Measurements from ENCODE around the gene NUDT8.
"Not testable (repeated sequence)": the region's sequence is repeated elsewhere in the genome, so short reads cannot be mapped to it uniquely, and the experiment has no call there.

NUDT8 gene

DNA sequence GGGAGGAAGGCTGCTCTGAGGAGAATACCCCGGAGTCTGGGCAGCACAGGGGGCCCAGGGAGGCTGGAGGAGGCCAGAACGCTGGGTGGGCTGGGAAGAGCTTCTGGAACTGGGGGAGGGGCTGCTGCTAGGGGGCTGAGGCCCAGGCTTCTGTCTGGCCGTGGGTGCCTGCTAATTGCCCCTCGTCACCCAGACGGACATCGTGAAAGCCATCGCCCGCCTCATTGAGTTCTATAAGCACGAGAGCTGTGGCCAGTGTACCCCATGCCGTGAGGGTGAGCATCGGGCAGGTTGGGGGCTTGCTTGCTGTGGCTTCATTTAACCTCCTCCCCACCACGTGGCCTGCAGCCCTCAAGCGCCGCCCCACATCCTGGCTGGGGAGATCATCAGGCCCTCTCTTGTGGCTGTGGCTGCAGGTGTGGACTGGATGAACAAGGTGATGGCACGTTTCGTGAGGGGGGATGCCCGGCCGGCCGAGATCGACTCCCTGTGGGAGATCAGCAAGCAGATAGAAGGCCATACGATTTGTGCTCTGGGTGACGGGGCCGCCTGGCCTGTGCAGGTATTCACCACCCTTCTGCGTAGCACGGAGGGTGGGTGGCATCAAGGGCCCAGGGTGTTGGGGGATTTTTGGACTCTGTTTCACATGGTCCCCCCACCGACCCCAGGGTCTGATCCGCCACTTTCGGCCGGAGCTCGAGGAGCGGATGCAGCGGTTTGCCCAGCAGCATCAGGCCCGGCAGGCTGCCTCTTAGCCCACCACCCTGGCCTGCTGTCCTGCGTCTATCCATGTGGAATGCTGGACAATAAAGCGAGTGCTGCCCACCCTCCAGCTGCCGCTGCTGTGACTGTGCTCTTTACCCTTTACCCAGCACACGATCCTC is 17.8 kb downstream of the NUDT8 start:
- DNase-seq: no peak

GRCh38 chr11:67611165-67611564 is 18.6 kb downstream of the NUDT8 start:
- no peak for DNase-seq

DNA sequence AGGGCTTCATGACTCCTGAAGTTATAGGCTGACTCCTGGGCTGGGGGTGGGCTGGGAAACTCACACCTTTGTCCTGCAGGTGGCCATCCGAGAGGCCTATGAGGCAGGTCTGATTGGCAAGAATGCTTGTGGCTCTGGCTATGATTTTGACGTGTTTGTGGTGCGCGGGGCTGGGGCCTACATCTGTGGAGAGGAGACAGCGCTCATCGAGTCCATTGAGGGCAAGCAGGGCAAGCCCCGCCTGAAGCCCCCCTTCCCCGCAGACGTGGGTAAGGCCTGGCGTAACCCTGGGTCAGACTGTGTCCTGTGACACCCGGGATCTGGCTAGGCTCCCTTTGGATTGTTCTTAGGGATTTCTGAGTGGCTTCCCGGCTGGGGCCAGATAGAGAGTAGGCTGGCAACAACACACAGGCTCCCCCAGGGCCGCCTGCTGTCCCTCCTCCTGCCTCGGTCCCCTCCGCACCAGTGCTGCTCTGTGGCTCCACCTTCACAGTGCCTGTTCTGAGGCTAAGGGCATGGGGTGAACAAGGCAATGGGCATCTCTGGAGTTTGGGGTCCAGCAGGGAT is 19.4 kb downstream of the NUDT8 start:
- DNase-seq: no peak

GRCh38 chr11:67609316-67609715 is 20.4 kb downstream of the NUDT8 start:
- DNase-seq: no peak

DNA sequence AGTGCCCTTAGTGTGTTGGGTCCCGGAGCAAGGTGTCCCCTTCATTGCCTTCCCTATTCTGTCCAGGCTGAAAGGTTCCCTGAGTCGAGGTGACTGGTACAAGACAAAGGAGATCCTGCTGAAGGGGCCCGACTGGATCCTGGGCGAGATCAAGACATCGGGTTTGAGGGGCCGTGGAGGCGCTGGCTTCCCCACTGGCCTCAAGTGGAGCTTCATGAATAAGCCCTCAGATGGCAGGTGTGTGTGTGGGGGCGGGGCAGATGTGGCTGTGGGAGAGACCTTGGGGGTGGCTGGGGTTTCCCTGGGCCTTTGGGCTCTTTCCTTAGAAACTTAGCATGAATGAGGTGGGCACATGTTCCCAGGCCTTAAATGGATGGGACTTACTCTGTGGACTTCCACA is 21.3 kb downstream of the NUDT8 start:
- no peak for DNase-seq

DNA sequence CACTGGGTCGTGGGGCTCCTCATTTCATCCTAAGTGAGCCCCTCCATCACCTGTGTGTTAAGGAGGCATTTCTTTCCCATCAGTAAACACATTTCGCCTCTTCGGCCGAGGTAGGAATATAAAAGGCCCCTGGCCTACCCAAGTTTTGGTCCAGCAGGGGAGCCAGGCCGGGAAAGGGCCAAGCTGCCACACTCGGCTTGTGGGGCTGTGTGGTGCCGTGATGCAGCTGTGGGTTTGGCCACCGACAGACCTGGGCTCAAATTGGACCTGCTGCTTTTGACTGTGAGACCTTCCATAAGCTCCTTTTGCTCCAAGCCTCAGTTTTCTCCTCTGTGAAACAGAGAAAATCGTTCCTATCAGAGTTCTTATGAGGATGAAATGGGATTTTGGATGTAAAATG is 22.2 kb downstream of the NUDT8 start:
- no peak for DNase-seq

DNA sequence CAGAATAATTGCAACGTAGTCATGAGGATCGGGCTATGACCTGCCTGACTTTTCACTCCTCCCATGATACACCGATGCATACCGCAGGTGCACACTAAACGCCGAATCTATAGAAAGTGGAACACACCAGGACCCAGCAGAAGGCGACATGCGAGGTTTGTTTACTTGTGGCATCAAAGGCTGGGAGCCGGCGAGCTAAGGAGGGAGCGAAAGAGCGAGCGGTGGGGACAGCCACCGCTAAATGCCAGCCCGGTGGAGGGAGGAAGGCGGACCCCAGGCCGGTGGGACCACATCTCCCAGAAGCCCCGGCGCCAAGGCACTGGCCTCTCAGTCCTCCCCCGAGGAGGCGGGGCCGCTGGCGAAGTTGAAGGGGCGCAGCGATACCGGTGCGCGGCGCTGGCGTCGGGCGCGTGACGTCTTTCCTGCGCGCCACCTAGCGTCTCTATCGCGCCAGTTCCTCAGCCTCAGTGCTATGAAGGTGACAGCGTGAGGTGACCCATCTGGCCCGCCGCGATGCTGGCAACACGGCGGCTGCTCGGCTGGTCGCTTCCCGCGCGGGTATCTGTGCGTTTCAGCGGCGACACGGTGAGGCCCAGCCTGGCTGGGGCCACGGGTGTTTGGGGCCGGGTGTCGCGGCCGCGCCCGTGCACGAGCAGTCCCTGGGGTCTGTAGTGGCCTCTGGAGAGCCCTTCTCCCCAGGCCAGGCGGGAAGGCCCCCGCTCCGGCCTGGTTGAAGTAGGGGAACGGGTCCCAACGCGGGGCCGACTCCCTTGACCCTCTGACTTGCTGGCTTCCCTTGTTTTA is 23.0 kb downstream of the NUDT8 start, which contains the start of gene NDUFV1:
NDUFV1 (plus strand) TSS at position 445 of the 804 bp plus-strand sequence; CDS start at position 514, 69 bp downstream.
- peak; percentile 90 to 95 (median 94) for DNase-seq

- DNase-seq: no peak
Observed at GRCh38 chr11:67606093-67606491, 23.6 kb downstream of the NUDT8 start.

- DNase-seq: no peak
Observed at GRCh38 chr11:67605231-67606011, 24.3 kb downstream of the NUDT8 start.

DNA sequence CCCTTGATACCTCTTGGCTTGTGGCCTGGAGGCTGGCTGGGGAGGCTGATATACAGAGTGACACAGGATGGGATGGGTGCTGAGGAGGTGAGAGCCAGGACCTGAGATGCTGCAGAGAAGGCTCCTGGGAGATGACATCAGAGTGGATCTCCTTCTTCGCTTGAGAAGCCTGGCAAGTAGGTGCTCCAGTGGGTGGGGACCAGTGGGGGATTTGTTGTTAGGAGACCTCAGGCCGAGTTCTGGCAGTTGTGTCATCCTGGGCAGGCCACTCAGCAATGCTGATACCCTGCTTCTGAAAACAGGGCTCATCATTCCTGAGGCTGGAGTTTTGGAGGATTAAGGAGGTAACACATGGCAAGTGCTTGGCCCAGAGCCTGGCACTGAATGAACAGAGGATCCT is 24.9 kb downstream of the NUDT8 start:
- DNase-seq: no peak

DNA sequence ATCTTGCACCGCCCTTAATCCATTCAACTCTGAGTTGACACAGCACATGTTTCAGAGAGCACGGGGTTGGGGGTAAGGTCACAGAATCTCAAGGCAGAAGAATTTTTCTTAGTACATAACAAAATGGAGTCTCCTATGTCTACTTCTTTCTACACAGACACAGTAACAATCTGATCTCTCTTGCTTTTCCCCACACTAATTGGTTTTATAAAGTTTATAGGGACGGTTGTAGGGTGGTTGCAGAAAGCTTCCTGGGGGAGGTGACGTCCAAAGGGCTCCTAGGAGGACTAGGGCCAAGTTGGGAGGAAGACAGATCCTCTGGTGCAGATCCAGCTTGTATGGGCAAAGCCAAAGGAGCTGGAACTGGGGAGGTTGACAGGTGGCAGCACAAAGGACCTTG is 25.6 kb downstream of the NUDT8 start:
- not testable (repeated sequence) for DNase-seq

- no peak for DNase-seq
Observed at GRCh38 chr11:67601098-67601497, 28.6 kb downstream of the NUDT8 start.

DNA sequence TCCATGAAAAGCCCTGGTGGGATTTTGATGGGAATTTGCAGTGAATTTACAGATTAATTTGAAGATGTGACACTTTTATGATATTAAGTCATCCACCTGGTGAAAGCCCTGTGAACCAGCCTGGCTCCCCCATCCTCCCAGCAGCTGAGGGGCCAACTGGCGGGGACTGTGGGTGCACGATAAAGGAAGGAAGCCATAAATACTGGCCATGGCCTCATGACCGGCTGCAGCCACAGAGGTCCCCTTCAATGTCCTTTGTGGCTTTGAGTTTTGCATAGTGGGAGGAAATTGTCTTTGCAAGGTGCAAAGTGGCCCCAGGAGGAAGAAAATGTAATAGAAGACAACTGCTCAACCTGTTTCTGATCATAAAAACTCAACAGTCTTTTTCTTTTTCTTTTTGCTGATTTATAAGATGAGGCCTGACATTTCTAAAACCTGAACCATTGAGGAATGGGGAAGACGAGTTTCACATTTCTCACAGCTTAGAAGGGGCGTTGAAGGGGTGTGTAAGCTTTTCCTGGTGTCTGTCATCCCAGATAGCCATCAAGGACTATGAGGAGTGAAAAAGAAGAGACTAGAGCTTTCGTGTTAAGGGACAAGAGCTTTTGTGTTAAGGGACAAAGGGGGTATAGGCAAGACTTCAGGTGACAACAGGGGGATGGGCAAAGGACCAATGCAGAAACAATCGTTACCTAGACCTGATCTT is 29.3 kb downstream of the NUDT8 start:
- DNase-seq: no peak

DNA sequence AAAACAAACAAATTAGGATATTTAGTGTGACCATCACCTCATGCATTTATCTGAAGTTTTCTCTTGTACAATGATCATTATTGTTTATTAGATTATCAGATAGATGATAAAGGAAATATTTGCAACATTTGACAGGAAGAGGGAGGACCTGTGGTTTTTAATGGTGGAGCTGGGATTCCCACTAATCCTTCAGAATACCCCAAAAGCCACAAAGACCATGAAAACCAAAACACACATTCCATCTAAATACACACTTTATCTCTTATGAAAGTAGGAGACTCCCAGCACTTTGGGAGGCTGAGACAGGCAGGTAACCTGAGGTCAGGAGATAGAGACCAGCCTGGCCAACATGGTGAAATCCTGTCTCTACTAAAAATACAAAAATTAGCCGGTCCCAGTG is 30.6 kb downstream of the NUDT8 start:
- DNase-seq: no peak

DNA sequence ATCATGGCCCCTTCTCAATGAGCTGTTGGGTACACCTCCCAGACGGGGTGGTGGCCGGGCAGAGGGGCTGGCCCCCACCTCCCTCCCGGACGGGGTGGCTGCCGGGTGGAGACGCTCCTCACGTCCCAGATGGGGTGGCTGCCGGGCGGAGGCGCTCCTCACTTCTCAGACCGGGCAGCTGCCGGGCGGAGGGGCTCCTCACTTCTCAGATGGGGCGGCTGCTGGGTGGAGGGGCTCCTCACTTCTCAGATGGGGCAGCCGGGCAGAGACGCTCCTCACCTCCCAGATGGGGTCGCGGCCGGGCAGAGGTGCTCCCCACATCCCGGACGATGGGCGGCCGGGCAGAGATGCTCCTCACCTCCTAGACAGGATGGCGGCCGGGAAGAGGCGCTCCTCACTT is 31.8 kb downstream of the NUDT8 start:
- DNase-seq: not testable (repeated sequence)

- DNase-seq: not testable (repeated sequence)
Observed at GRCh38 chr11:67597458-67597857, 32.3 kb downstream of the NUDT8 start.

DNA sequence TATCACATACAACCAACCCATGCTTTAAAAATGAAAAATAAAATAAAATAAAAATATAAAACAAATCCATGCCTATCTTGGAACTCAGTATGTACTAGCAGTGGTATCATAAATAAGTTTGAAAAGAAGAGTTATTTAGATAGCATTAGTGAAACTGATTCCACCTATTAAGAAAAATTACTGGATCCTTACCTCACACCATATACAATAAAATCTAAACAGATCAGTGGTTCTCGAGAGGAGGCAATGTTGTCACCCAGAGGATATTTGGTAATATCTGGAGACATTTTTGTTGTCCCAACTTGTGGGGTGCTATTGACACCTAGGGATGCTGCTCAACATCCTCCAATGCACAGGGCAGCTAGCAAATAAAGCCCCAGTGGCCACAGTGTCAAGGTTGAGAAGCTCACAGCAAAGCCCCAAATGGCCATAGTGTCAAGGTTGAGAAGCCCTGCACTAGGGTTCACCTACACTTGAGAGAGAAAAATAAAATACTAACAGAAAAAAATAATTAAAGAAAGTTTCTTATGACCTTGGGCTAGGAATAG is 32.9 kb downstream of the NUDT8 start:
- DNase-seq: no peak

DNA sequence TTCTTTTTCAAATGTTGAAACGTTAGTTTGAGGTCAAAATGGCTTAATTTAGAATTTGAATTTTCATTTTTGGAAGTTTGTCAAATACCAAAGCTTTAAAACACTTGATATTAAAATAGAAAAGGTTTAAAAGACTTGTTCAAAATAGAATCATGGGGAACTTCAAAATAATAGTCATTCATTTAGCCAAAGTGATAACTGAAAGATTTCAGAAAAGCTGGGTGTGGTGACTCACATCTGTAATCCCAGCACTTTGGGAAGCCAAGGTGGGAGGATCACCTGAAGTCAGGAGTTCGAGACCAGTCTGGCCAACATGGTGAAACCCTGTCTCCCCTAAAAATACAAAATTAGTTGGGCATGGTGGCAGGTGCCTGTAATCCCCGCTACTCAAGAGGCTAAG is 35.3 kb downstream of the NUDT8 start:
- DNase-seq: no peak

GRCh38 chr11:67593565-67593905 is 36.2 kb downstream of the NUDT8 start:
- no peak for DNase-seq

- no peak for DNase-seq
Observed at GRCh38 chr11:67592880-67593564, 36.7 kb downstream of the NUDT8 start.

- not testable (repeated sequence) for DNase-seq
Observed at GRCh38 chr11:67588899-67589415, 40.8 kb downstream of the NUDT8 start.
